HEK293T (cell line): ENCODE measurements around the gene HOXB5.

Source experiments
- CTCF ChIA-PET: fragments of 350-600 bp; formaldehyde crosslinking; extraction: SDS; loops from one replicate; lab custom pipeline; 2021; ENCODE audit warnings: antibody characterized with exemption, inconsistent platforms; lab: Yijun Ruan, JAX
- POLR2A ChIA-PET: fragments of 350-600 bp; formaldehyde crosslinking; extraction: SDS; loops from one replicate; lab custom pipeline; 2020; ENCODE audit warnings: antibody characterized with exemption, inconsistent platforms; lab: Yijun Ruan, JAX
- DNase-seq: peaks from one replicate; pipeline ENCODE4 v3.0.0; 2012; ENCODE audit warnings: mixed read lengths; ENCODE audit errors: extremely low spot score
- ARNT ChIP-seq: fragments of 450-650 bp; IDR thresholded peaks from 2 replicates; pipeline ENCODE4 v1.6.1; 2017; ENCODE audit warnings: mild to moderate bottlenecking
- BHLHE40 ChIP-seq: fragments of 450-650 bp; IDR thresholded peaks from 2 replicates; pipeline ENCODE4 v1.6.1; 2016; ENCODE audit warnings: mild to moderate bottlenecking, moderate library complexity, borderline replicate concordance
- CTBP1 ChIP-seq: fragments of 450-650 bp; IDR thresholded peaks from 2 replicates; pipeline ENCODE4 v1.6.1; 2016; ENCODE audit warnings: borderline replicate concordance
- ELF4 ChIP-seq: fragments of 450-650 bp; IDR thresholded peaks from 2 replicates; pipeline ENCODE4 v1.6.1; 2017; ENCODE audit warnings: antibody characterized with exemption
- FOXA1 ChIP-seq: fragments of 450-650 bp; IDR thresholded peaks from 2 replicates; pipeline ENCODE4 v1.6.1; 2016; ENCODE audit warnings: mild to moderate bottlenecking
- FOXK2 ChIP-seq: fragments of 450-650 bp; IDR thresholded peaks from 2 replicates; pipeline ENCODE4 v1.6.1; 2016; ENCODE audit warnings: mild to moderate bottlenecking
- FOXM1 ChIP-seq: fragments of 450-650 bp; IDR thresholded peaks from 2 replicates; pipeline ENCODE4 v1.6.1; 2017; ENCODE audit warnings: mild to moderate bottlenecking, borderline replicate concordance
- HDGF ChIP-seq: fragments of 450-650 bp; IDR thresholded peaks from 2 replicates; pipeline ENCODE4 v1.6.1; 2017; ENCODE audit warnings: antibody characterized with exemption, borderline replicate concordance
- L3MBTL2 ChIP-seq: fragments of 450-650 bp; conservative IDR thresholded peaks from 2 replicates; pipeline ENCODE4 v1.6.1; 2016; ENCODE audit warnings: mild to moderate bottlenecking
- LEF1 ChIP-seq: fragments of 450-650 bp; IDR thresholded peaks from 2 replicates; pipeline ENCODE4 v1.6.1; 2017; ENCODE audit warnings: mild to moderate bottlenecking, borderline replicate concordance
- NFRKB ChIP-seq: fragments of 450-650 bp; IDR thresholded peaks from 2 replicates; pipeline ENCODE4 v1.6.1; 2016; ENCODE audit warnings: mild to moderate bottlenecking, moderate library complexity
- SP1 ChIP-seq: fragments of 450-650 bp; IDR thresholded peaks from 2 replicates; pipeline ENCODE4 v1.6.1; 2017
- SUZ12 ChIP-seq: fragments of 450-650 bp; IDR thresholded peaks from 2 replicates; pipeline ENCODE4 v1.6.1; 2016; ENCODE audit warnings: mild to moderate bottlenecking
- TARDBP ChIP-seq: fragments of 450-650 bp; IDR thresholded peaks from 2 replicates; pipeline ENCODE4 v1.6.1; 2016
- ZNF384 ChIP-seq: fragments of 450-650 bp; IDR thresholded peaks from 2 replicates; pipeline ENCODE4 v1.6.1; 2016
- TF ChIP-seq, protein P1 (sequence below): fragments of 450-650 bp; IDR thresholded peaks from 2 replicates; pipeline ENCODE4 v1.6.1; 2016

Gene HOXB5

DNA sequence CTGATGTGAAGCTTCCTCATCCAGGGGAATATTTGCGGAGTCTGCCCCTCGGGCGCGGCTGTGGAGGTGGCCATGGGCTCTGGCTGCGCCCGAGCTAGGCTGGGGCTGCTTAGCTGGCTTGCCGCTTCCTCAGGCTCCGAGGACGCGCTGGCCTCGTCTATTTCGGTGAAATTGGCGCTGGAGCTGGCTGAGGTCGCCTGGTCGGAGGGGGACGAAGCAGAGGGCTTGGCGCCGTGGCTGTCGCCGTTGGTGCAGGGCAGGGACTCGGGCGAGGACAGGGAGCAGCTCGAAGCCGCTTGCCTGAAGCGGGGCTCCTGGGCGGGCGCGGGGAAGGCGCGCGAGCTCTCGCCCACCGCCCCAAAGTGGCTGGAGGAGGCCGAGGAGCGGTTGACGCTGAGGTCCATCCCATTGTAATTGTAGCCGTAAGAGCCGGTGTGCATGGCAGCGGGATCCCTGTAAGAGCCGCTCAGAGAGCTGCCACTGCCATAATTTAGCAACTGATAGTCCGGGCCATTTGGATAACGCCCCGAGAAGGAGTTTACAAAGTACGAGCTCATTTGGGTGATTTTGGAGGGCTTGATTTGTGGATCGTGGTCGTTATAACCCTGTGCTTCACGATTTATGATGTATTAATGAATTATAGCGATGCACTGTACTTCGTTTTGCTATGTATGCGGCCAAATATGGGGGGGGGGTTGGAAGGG is at the start of gene HOXB5:
Gene HOXB5 (minus strand): TSS at position 654 of the 704 bp plus-strand sequence. CDS start 97 bp downstream, at position 557.
- DNase-seq: no peak
- ChIA-PET POLR2A (interaction anchor here (1.3 to 1.6 kb wide), 3 partner anchors 23 to 100 kb away, joined by 3 to 6 read pairs (median 5); no protein-coding TSS in a partner anchor), CTCF (interaction anchor here (0.7 to 1.6 kb wide), 11 partner anchors 17 to 259 kb away, joined by 3 to 5 read pairs (median 4); partner anchors contain the start of gene HOXB8)
- TF ChIP-seq FOXK2: no peak
- TF ChIP-seq ZNF384: no peak
- no peak for TF ChIP-seq SUZ12
- TF ChIP-seq HDGF: 0 out of 2 replicates have a peak, but pooled peaks have one; percentile 95
- 0 out of 2 replicates have a peak, but pooled peaks have one; percentile 3 for TF ChIP-seq CTBP1
- peak; percentile 57 for TF ChIP-seq L3MBTL2
- TF ChIP-seq TARDBP: no peak
- TF ChIP-seq, protein P1, sequence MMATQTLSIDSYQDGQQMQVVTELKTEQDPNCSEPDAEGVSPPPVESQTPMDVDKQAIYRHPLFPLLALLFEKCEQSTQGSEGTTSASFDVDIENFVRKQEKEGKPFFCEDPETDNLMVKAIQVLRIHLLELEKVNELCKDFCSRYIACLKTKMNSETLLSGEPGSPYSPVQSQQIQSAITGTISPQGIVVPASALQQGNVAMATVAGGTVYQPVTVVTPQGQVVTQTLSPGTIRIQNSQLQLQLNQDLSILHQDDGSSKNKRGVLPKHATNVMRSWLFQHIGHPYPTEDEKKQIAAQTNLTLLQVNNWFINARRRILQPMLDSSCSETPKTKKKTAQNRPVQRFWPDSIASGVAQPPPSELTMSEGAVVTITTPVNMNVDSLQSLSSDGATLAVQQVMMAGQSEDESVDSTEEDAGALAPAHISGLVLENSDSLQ: peak; percentile 72

DNA sequence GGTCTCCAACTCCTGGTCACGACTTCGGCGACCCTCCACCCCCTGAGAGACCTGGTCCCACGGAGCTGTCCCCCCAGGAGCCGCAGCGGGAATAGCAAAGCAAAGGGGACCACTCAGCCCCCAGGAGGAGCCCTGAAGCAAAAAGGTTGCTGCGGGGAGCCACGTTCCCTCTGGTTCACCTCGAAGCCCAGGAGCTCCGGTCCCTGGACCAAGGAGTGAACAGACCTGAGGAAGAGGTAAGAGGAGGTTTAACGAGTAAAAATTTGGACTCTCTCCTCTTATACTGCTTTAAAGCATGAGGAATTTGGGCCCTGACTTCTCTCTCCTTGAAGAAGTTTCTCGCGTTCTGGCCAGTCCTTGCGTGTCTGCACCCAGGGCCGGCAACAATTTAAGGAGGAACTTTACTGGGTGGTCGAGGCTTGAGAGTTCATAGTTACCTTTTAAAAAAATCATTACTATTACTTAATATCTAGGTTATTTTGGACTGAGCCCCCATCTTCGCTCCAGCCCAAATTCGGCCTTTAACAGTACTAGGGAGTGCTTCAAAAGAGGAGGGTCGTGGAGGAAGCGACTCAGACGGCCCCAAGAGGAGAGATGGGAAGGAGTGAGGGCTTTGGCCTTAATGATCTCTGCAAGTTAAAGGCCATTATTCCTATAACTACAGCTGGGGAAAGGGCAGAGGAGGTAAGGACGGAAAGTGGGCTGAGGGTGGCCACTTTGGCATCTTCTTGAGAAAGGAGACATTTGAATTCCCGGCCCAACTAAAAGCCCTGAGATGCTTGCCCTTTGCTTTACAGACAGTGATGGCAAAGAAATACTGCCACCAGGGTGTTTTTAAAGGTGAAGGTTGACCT is 49.5 kb upstream of the HOXB5 start:
- no peak for DNase-seq
- ChIA-PET POLR2A (interaction anchor here (1.1 to 1.5 kb wide), 2 partner anchors 13 to 55 kb away, joined by 3 read pairs; no protein-coding TSS in a partner anchor), CTCF (no interaction called here)
- TF ChIP-seq, protein P1: no peak
- TF ChIP-seq NFRKB (no peak), FOXK2 (no peak), FOXA1 (no peak), LEF1 (no peak), HDGF (no peak), CTBP1 (no peak), ELF4 (no peak), ZNF384 (no peak), L3MBTL2 (no peak), TARDBP (no peak), ARNT (no peak), SUZ12 (no peak), FOXM1 (no peak), BHLHE40 (no peak)

DNA sequence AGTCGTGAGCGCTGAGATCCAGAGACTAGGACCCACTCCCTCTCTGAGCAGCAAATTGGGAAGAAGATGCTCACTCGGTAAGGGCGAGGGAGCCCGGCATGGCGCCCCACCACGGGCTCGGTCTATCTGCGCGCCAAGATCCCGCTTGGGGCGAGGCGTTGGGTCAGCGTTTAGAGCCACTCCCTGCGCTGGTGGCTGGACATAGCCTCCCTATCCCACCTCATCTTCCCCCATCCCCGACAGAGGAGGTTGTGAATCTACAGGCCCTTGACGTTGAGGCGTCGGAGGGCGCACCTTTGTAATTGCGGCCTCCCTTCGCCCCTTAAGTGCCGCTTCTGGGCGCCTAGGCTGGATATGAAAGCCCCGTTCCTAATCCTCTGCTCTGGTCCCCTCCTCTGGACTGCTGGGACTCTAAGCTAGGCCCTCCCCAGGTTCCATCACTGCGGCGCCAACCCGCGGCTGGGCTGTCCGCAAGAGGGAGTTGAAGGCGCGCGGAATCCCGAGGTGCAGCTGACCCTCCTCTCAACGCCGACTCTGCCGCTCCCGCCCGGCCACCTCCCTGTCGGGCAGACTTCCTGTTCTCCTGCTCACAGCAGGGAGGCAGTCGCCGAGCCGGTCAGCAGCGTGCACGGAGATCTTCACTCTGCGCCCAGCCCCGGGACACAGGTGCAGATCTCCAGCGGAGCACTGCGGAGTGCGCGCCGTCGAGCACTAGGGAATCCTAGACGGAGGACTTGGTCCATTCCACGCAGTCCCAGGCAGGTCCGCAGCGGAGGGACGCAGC is 48.7 kb upstream of the HOXB5 start:
- TF ChIP-seq FOXA1 (no peak), SP1 (no peak), CTBP1 (no peak), TARDBP (no peak), ZNF384 (no peak), SUZ12 (no peak), FOXK2 (no peak), ARNT (no peak)
- DNase-seq: no peak
- POLR2A ChIA-PET: no interaction called here
- CTCF ChIA-PET: no interaction called here

DNA sequence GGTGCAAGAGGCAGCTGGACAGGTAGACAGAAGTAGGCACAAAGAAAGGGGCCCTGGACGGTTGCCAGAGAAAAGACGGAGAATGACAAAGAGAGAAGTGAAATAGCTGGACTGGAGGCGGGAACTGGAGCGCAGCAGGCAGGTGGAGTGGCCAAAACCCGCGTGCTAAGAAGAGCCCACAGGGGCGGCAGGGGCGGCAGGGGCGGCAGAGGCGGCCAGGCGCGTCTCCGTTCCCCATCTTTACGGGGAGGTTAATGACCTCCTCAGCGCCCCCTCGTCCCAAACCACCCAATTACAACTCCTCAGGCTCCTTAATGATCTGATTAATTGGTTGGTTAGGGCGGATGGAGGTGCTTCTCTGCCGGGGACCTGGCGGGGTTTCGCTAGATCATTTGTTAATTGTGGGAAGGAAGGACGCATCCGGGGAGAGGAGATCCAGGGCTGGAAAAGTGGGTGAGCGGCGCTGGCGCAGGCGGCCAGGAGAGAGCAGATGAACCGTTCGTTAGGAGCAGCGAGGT is 48.0 kb upstream of the HOXB5 start:
- POLR2A ChIA-PET: interaction anchor here (2.3 kb wide), 1 partner anchor 16 kb away, joined by 17 read pairs; the partner anchor contains the start of gene HOXB9
- TF ChIP-seq, protein P1: no peak
- no peak for TF ChIP-seq L3MBTL2
- TF ChIP-seq TARDBP: no peak
- TF ChIP-seq ELF4: no peak
- TF ChIP-seq FOXM1: no peak
- TF ChIP-seq CTBP1: no peak
- no peak for TF ChIP-seq ZNF384
- TF ChIP-seq FOXK2: no peak
- no peak for TF ChIP-seq SUZ12
- TF ChIP-seq BHLHE40: no peak
- no peak for DNase-seq
- CTCF ChIA-PET: no interaction called here

DNA sequence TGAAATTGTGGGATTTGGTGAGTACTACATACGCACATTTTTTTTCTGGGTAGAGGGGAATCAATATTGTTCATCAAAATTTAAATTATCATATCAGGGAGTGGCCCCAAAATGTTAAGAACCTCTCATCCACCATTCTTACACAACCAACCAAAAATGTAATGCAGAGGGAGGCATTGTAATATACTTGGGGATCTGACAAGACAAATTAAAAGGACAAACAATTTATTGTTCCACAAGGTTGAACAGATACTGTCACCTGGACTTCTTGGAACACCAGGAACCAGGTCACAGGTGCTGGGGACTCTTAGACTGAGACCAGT is 47.2 kb upstream of the HOXB5 start:
- no peak for TF ChIP-seq SP1
- CTCF ChIA-PET: interaction anchor here (0.7 kb wide), 1 partner anchor 360 kb away, joined by 3 read pairs; no protein-coding TSS in a partner anchor
- POLR2A ChIA-PET: interaction anchor here (2.3 kb wide), 1 partner anchor 15 kb away, joined by 17 read pairs; the partner anchor contains the start of gene HOXB9
- no peak for DNase-seq
